DOHH2 (cell line): ENCODE results near the gene PITX1.

Experiments used
- EZH2phosphoT487 ChIP-seq: fragments of 200-600 bp; sonication (generic); IDR thresholded peaks from 2 replicates; pipeline ENCODE4 v1.6.1; 2017; ENCODE audit warnings: borderline replicate concordance, mild to moderate bottlenecking, antibody characterized with exemption, low read length, moderate library complexity, mixed read lengths
- TF ChIP-seq, protein P1 (sequence below): fragments of 200-600 bp; sonication (generic); IDR thresholded peaks from one replicate; pipeline ENCODE4 v1.5.1; 2014; ENCODE audit warnings: antibody characterized with exemption, mild to moderate bottlenecking, low read depth, low read length; ENCODE audit not compliant: poor library complexity, severe bottlenecking

DNA sequence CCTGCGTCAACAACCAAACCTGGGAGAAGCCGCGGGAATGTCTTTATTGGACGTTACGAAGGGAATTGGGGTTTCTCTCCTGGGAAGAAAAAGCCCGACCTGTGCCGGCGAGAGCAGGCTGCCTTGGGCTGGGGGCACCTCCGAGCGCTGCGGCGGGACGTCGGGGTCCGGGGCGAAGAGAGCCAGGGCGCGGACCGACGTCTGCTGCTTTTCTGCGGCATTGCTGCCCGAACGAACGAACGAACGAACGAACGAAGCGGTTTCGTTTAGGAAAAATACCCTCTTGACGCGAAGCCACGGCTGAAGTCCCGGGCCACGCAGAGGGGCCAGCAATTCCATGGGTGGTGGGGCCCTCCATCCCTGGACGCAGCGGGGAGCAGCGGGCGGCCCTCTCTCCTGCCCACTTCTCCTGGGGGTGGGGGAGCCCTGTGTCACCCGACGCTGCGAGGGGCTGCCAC lies 4.8 kb upstream of the PITX1 start:
- TF ChIP-seq, protein P1, sequence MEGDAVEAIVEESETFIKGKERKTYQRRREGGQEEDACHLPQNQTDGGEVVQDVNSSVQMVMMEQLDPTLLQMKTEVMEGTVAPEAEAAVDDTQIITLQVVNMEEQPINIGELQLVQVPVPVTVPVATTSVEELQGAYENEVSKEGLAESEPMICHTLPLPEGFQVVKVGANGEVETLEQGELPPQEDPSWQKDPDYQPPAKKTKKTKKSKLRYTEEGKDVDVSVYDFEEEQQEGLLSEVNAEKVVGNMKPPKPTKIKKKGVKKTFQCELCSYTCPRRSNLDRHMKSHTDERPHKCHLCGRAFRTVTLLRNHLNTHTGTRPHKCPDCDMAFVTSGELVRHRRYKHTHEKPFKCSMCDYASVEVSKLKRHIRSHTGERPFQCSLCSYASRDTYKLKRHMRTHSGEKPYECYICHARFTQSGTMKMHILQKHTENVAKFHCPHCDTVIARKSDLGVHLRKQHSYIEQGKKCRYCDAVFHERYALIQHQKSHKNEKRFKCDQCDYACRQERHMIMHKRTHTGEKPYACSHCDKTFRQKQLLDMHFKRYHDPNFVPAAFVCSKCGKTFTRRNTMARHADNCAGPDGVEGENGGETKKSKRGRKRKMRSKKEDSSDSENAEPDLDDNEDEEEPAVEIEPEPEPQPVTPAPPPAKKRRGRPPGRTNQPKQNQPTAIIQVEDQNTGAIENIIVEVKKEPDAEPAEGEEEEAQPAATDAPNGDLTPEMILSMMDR: no peak
- TF ChIP-seq EZH2phosphoT487: no peak
